CD14-positive monocyte (primary cell): Measurements from ENCODE around the gene OLFML1. TPM values are rescaled to one million over a fixed set of nuclear protein-coding genes. Genes with fewer than 3 reads are reported as not detected.

Source experiments
- DNase-seq, 3 donors: peaks; one replicate each; pipeline ENCODE4 v3.0.0-alpha.2; 2011 to 2022
- H2AFZ ChIP-seq: 2 replicates; pipeline ENCODE4 v1.6.0; 2012; ENCODE audit warnings: mild to moderate bottlenecking, low read depth, low read length, inconsistent platforms; ENCODE audit not compliant: insufficient read depth, poor library complexity, severe bottlenecking
- H3K27ac ChIP-seq, 2 donors: 1 replicate in 1 of 2; 2 replicates in 1 of 2; pipeline ENCODE4 v1.5.1; 2012 to 2013; ENCODE audit warnings: low read length in 2 of 2, control low read depth in 1 of 2, inconsistent platforms in 1 of 2, low read depth in 1 of 2, mild to moderate bottlenecking in 1 of 2
- H3K27me3 ChIP-seq, 2 donors: one replicate each; pipeline versions ENCODE4 v1.6.0 to v1.6.1; 2011 to 2013; ENCODE audit warnings: low read length in 2 of 2; ENCODE audit not compliant: control insufficient read depth in 2 of 2, insufficient read depth in 2 of 2
- H3K36me3 ChIP-seq, 2 donors: replicated peaks in 1 of 2; 1 replicate in 1 of 2; 2 replicates in 1 of 2; pipeline versions ENCODE4 v1.5.1 to v1.6.1; 2012 to 2013; ENCODE audit warnings: low read length in 2 of 2, control low read depth in 1 of 2, inconsistent platforms in 1 of 2, mild to moderate bottlenecking in 1 of 2; ENCODE audit not compliant: insufficient read depth in 2 of 2, control insufficient read depth in 1 of 2
- H3K4me1 ChIP-seq, 2 donors: 1 replicate in 1 of 2; 2 replicates in 1 of 2; pipeline versions ENCODE4 v1.5.1 to v1.6.1; 2012 to 2013; ENCODE audit warnings: low read length in 2 of 2, control low read depth in 1 of 2, inconsistent platforms in 1 of 2, mild to moderate bottlenecking in 1 of 2, moderate library complexity in 1 of 2; ENCODE audit not compliant: insufficient read depth in 2 of 2, control insufficient read depth in 1 of 2
- H3K4me2 ChIP-seq: replicated peaks from 2 replicates; pipeline ENCODE3; 2012; ENCODE audit warnings: low read length, moderate library complexity, mild to moderate bottlenecking; ENCODE audit not compliant: poor library complexity, severe bottlenecking; ENCODE audit errors: extremely low read depth
- H3K4me3 ChIP-seq, 3 experiments: fragments of 200-600 bp in 1 of 3; sonication (generic) in 1 of 3; replicated peaks in 1 of 3; 1 replicate in 2 of 3; 2 replicates in 1 of 3; pipeline ENCODE4 v1.5.1; 2011 to 2013; ENCODE audit warnings: low read length in 3 of 3, mild to moderate bottlenecking in 3 of 3, control low read depth in 2 of 3, low read depth in 2 of 3, inconsistent platforms in 1 of 3, moderate library complexity in 1 of 3
- H3K79me2 ChIP-seq: 2 replicates; pipeline ENCODE4 v1.6.0; 2012; ENCODE audit warnings: mild to moderate bottlenecking, control low read depth, inconsistent platforms, low read length, moderate library complexity; ENCODE audit not compliant: insufficient read depth
- H3K9ac ChIP-seq: 2 replicates; pipeline ENCODE4 v1.6.0; 2017; ENCODE audit warnings: low read length, mild to moderate bottlenecking; ENCODE audit not compliant: insufficient read depth, poor library complexity, severe bottlenecking
- H3K9me3 ChIP-seq, 2 donors: replicated peaks in 1 of 2; 1 replicate in 1 of 2; 2 replicates in 1 of 2; pipeline versions ENCODE4 v1.5.1 to v1.6.1; 2012 to 2013; ENCODE audit warnings: low read length in 2 of 2, control low read depth in 1 of 2; ENCODE audit not compliant: control insufficient read depth in 1 of 2, insufficient read depth in 1 of 2
- H4K20me1 ChIP-seq: 2 replicates; pipeline ENCODE4 v1.6.0; 2012; ENCODE audit warnings: mild to moderate bottlenecking, low read length, control low read depth, moderate library complexity; ENCODE audit not compliant: insufficient read depth
- H3K27ac Mint-ChIP-seq, 7 donors: one replicate each; pipeline ENCODE4 v1.8.0; 2020; ENCODE audit warnings: mild to moderate bottlenecking in 7 of 7, mixed read lengths in 7 of 7, moderate library complexity in 6 of 7, inconsistent platforms in 2 of 7
- H3K27me3 Mint-ChIP-seq, 3 donors: one replicate each; pipeline ENCODE4 v1.8.0; 2021 to 2022; ENCODE audit warnings: low read depth in 3 of 3, mild to moderate bottlenecking in 3 of 3, mixed read lengths in 3 of 3, moderate library complexity in 3 of 3, inconsistent platforms in 1 of 3
- H3K36me3 Mint-ChIP-seq, 2 donors: one replicate each; pipeline ENCODE4 v1.8.0; 2020; ENCODE audit warnings: mixed read lengths in 2 of 2, inconsistent platforms in 1 of 2, mild to moderate bottlenecking in 1 of 2
- H3K4me1 Mint-ChIP-seq: one replicate; pipeline ENCODE4 v1.8.0; 2020; ENCODE audit warnings: mild to moderate bottlenecking, mixed read lengths
- H3K4me3 Mint-ChIP-seq, 2 donors: one replicate each; pipeline ENCODE4 v1.8.0; 2020; ENCODE audit warnings: mild to moderate bottlenecking in 2 of 2, mixed read lengths in 2 of 2, moderate library complexity in 1 of 2
- H3K9me3 Mint-ChIP-seq, 7 donors: one replicate each; pipeline ENCODE4 v1.8.0; 2020 to 2022; ENCODE audit warnings: mixed read lengths in 7 of 7, mild to moderate bottlenecking in 6 of 7, moderate library complexity in 6 of 7, inconsistent platforms in 2 of 7
- WGBS: methylation state at CpG from one replicate; pipeline ENCODE4 v1.1.5; 2013; ENCODE audit warnings: missing lambda C conversion rate; ENCODE audit not compliant: insufficient coverage; 5-methylcytosine and 5-hydroxymethylcytosine counted together
- intact Hi-C, 2 donors: fragments of 100-400 bp; cut with micrococcal nuclease; formaldehyde crosslinking; loops; one replicate each; pipeline versions ENCODE4 v1.15.0 to v1.15.1; 2023
- polyA plus RNA-seq, 3 donors: library from polyadenylated mRNA; depleted of rRNA in 1 of 3; unstranded in 2 of 3; stranded (reverse) in 1 of 3; fragments of 300-500 nt in 2 of 3; fragments of >200 nt in 1 of 3; fragmentation: Illumina TruSeq in 2 of 3; gene quantifications; 1 replicate in 2 of 3; 2 replicates in 1 of 3; pipeline ENCODE4 v1.2.3, GENCODE V29; 2012 to 2021
- TF ChIP-seq, protein P1 (sequence below): fragments of 200-600 bp; IDR thresholded peaks from one replicate; pipeline ENCODE4 v1.8.0; 2022; ENCODE audit warnings: antibody characterized with exemption, mild to moderate bottlenecking

OLFML1 gene
- polyA plus RNA-seq, 3 donors = 0.11 to 0.17 TPM; not detected in 1

DNA sequence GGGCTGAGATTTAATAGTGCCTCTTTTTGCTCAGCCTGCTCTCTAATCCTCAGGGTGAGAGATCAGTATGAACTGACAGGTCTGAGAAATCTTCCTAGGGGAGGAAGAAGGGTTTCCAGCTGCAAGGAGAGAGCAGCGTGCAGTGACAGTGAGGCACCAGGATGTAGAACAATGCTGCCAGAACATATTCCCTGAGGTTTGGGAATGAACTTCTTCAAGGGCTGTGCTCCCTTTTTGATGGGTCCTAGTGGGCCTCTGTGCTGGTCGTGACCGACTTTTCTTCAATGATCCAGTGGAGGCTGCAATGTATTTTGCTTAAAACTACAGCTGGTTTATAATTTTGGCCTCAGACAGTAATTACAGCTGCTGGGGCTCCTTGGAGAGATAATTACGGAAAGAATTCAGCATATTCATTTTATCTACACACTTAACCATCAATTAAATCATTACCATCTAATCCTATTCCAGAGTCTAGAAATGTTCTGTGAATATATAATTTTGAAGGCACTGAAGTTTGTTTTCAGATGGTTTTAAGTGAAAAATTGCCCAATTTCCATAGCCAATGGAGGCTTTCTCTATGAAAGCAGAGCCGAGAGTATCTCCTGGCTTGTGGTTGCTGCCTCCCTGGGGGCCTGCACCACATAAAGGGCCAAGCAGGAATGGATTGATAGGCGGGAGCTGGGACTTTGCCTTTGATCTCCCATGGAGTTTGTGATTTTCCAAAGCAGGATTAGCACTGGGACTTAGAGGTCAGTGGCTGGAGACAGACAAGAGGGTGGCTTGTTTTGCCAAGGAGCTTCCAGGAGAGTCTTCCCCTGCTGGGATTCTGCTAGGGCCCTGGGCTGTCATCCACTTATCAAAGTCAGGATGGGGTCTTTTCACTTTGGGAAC is 41.0 kb upstream of the OLFML1 start:
- H3K27me3 ChIP-seq = no peaks in the 10 kb centered on the region
- H3K4me1 ChIP-seq = peaks cover 9 to 12% of the 10 kb centered on the region in 2 donors
- no peaks in the 10 kb centered on the region for H4K20me1 ChIP-seq
- H3K27ac Mint-ChIP-seq = no peak overlapping the region
- H3K4me1 Mint-ChIP-seq = peaks cover 11% of the 10 kb centered on the region
- no peak overlapping the region for H3K9ac ChIP-seq
- H2AFZ ChIP-seq = no peak overlapping the region
- H3K27me3 Mint-ChIP-seq = peaks cover under 1 to 6% (median 4%) of the 10 kb centered on the region in 3 donors
- H3K4me3 ChIP-seq = no peak overlapping the region
- no peaks in the 10 kb centered on the region for H3K36me3 ChIP-seq
- no peak overlapping the region for H3K4me3 Mint-ChIP-seq
- TF ChIP-seq, protein P1, sequence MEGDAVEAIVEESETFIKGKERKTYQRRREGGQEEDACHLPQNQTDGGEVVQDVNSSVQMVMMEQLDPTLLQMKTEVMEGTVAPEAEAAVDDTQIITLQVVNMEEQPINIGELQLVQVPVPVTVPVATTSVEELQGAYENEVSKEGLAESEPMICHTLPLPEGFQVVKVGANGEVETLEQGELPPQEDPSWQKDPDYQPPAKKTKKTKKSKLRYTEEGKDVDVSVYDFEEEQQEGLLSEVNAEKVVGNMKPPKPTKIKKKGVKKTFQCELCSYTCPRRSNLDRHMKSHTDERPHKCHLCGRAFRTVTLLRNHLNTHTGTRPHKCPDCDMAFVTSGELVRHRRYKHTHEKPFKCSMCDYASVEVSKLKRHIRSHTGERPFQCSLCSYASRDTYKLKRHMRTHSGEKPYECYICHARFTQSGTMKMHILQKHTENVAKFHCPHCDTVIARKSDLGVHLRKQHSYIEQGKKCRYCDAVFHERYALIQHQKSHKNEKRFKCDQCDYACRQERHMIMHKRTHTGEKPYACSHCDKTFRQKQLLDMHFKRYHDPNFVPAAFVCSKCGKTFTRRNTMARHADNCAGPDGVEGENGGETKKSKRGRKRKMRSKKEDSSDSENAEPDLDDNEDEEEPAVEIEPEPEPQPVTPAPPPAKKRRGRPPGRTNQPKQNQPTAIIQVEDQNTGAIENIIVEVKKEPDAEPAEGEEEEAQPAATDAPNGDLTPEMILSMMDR = no peak
- H3K9me3 ChIP-seq = no peaks in the 10 kb centered on the region
- DNase-seq = no peak
- no peak overlapping the region for H3K27ac ChIP-seq
- H3K9me3 Mint-ChIP-seq = no peaks in the 10 kb centered on the region
- 94% methylated on average over 3 of the region's 6 CpGs for WGBS
- peaks cover 0 to 8% of the 10 kb centered on the region in 2 donors for H3K36me3 Mint-ChIP-seq
- no peak overlapping the region for H3K4me2 ChIP-seq
- no peaks in the 10 kb centered on the region for H3K79me2 ChIP-seq
- intact Hi-C loops = loop anchor here (10.0 kb wide), 3 partner anchors 70 to 350 kb away; partner anchors contain the start of gene PPFIBP2 (in 1 of the 2)

DNA sequence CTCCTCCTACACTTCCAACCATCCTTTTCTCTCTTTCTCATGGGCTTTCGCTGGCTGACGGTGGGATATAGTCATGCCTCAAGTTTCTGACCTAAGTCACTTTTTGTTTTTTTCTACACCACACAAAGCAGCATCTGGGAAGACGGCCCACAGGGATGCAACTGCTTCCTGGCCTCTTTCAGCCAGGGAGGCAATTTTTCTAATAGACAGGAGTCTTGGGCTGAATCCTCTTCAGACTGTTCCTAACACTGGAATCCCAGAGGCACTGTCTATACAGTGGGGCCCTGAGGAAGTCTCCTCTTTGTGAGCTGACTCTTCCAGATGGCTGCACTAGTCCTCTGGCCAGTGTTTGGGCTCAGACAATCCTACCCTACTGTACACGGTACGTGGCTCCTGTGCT is 39.7 kb upstream of the OLFML1 start:
- intact Hi-C loops = loop anchor here (10.0 kb wide), 3 partner anchors 69 to 351 kb away; partner anchors contain the start of gene PPFIBP2 (in 1 of the 2)

More for the DNA sequence above, 39.7 kb upstream of the OLFML1 start:
- no peak overlapping the region for H3K4me2 ChIP-seq
- DNase-seq = no peak
- H3K9ac ChIP-seq = no peak overlapping the region
- H3K27me3 ChIP-seq = no peaks in the 10 kb centered on the region
- WGBS = 97% methylated on average over 4 of the region's 5 CpGs
- no peaks in the 10 kb centered on the region for H3K79me2 ChIP-seq
- Mint-ChIP-seq H3K27ac (no peak overlapping the region), H3K4me1 (peaks cover 7% of the 10 kb centered on the region), H3K4me3 (no peak overlapping the region), H3K9me3 (no peaks in the 10 kb centered on the region), H3K36me3 (peaks cover 0 to 6% of the 10 kb centered on the region in 2 donors), H3K27me3 (peaks cover 0 to 6% (median 4%) of the 10 kb centered on the region in 3 donors)
- H3K4me1 ChIP-seq = peaks cover 6 to 7% of the 10 kb centered on the region in 2 donors
- no peaks in the 10 kb centered on the region for H4K20me1 ChIP-seq
- H3K9me3 ChIP-seq = no peaks in the 10 kb centered on the region
- no peak overlapping the region for H3K4me3 ChIP-seq
- TF ChIP-seq, protein P1 = no peak
- H3K27ac ChIP-seq = no peak overlapping the region
- no peak overlapping the region for H2AFZ ChIP-seq
- H3K36me3 ChIP-seq = no peaks in the 10 kb centered on the region
